GM12892 (cell line): ENCODE measurements around the gene SGTA.

Experiments used
- DNase-seq: peaks from one replicate; pipeline ENCODE4 v3.0.0; 2011; ENCODE audit not compliant: insufficient read length
- FAIRE-seq: peaks from 2 replicates; lab custom pipeline; 2011; peaks lifted over from hg19 to GRCh38; lab: Jason Lieb, UNC
- POLR2A ChIP-seq: IDR thresholded peaks from 2 replicates; pipeline ENCODE4 v1.6.1; 2011; ENCODE audit warnings: low read depth, low read length, control low read depth
- POLR2AphosphoS5 ChIP-seq: IDR thresholded peaks from 2 replicates; pipeline ENCODE4 v1.6.1; 2011; ENCODE audit warnings: low read depth, low read length, control low read depth
- TAF1 ChIP-seq: IDR thresholded peaks from 2 replicates; pipeline ENCODE4 v1.6.1; 2011; ENCODE audit warnings: low read depth, mild to moderate bottlenecking, control low read depth, low read length, borderline replicate concordance

SGTA gene

DNA sequence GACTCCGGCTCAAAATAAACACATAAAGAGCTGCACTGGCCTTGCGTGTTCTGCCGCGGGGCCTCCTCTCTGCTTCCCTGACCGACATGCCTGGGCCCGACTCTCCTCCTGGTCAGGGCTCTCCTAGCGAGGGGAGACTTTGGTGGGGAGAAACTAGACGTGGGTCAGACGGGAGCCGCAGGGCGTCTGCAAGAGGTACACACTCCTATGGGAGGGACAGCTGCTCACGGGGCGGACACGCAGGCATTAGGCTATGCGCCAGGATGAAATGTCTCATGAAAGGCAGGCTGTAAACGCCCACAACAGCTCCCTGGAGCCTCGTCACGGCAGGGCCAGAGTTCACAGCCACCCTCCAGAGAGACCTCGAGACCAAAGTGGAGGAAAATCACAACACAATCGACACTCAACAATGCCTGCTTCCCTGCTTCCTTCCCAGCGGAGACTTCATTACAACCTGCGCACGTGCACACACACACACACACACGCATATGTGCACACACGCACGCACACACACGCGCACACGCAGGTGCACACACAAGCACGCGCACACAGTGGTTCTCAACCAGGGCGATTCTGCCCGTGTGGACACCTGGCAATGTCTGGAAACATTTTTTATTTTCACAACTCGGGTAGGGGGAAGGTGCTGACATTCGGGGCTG is 49.0 kb downstream of the SGTA start:
- no peak for TF ChIP-seq POLR2A
- TF ChIP-seq POLR2AphosphoS5: no peak
- TF ChIP-seq TAF1: no peak
- FAIRE-seq (no peak), DNase-seq (no peak)

DNA sequence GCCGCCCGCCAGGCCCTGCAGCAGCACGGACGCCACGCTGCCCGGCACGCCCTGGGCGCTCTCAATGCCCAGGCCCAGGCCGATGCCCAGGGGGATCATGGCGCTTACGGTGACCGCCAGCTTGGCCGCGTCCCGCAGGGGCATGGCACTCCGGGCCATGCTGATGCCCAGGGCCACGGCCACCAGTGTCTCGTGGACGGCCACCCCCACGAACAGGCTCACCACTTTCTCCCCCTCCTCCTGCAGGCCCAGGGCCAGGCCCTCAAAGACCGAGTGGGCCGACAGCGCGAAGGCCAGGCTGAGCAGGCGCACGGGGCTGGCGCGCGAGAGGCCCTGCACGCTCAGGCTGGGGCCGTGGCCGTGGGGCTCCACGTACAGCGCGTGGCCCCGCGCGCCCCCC is 50.2 kb downstream of the SGTA start:
- DNase-seq (no peak), FAIRE-seq (no peak)
- TF ChIP-seq TAF1 (no peak), POLR2AphosphoS5 (no peak)

DNA sequence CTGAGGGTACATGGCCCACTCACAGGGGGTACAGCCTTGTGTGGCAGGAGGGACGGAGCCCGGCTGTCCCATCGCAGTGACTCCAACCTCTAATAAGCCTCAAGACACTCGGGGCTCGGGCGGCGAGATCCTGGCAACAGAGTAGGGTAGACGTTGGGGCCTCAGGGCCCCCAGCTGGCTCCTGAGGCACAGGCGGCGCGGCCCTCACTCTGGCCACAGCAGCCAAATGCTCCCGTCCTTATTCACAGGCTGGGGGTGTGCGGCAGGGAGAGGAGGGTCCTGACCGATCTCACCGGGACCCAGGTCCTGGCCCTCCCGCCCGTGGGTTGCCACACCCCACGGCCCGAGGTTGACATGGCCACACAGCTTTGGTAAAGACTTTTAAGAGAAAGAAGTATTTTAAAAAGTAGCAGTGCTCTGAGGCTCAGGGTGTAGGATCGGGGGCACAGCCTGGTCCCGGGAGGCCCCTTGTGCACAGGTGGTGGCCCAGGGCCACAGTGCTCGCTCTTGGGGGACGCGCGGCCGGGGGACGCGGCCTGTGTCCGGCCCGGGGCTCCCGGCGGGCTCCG is 50.8 kb downstream of the SGTA start:
- DNase-seq (no peak), FAIRE-seq (no peak)
- TF ChIP-seq POLR2A (no peak), POLR2AphosphoS5 (no peak), TAF1 (no peak)

DNA sequence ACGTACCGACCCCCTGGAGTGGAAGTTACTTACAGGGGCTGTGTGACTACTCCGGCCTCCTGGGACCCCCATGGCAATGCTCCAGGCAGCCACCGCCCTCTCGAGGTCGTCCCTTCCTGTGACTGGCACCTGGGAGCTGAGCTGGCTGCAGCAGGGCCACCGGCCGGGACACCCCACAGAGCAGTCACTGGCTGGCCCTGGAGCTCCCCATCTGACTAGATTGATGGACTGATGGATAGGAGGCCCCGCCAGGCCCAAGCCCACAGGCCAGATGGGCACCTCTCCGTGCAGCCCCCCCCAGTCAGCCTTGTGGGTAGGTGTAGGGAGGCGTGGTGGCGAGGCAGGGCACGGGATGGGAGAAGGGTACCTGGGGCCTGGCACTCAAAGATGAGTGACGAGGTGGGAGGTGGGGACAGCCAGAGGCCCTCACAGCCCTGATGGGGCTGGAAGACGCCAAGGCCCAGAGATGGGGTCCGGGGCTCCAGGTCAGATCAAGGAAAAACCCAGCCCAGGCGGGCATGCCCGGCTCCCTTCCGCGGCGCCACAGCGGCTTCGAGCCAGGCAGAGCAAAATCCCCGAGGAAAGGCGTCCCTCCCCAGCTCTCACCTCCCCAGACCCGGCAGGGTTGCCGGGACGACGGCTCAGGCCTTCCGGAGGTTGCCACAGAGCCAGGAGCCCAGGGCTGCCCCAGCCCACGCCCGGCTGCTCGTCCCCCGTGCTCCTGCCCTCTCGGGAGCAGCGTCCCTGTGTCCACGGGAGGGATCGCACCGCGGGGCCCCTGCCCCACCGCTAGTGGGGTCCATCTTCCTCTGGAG is 51.7 kb downstream of the SGTA start:
- TF ChIP-seq TAF1: no peak
- no peak for TF ChIP-seq POLR2A
- TF ChIP-seq POLR2AphosphoS5: no peak
- DNase-seq (no peak), FAIRE-seq (no peak)

DNA sequence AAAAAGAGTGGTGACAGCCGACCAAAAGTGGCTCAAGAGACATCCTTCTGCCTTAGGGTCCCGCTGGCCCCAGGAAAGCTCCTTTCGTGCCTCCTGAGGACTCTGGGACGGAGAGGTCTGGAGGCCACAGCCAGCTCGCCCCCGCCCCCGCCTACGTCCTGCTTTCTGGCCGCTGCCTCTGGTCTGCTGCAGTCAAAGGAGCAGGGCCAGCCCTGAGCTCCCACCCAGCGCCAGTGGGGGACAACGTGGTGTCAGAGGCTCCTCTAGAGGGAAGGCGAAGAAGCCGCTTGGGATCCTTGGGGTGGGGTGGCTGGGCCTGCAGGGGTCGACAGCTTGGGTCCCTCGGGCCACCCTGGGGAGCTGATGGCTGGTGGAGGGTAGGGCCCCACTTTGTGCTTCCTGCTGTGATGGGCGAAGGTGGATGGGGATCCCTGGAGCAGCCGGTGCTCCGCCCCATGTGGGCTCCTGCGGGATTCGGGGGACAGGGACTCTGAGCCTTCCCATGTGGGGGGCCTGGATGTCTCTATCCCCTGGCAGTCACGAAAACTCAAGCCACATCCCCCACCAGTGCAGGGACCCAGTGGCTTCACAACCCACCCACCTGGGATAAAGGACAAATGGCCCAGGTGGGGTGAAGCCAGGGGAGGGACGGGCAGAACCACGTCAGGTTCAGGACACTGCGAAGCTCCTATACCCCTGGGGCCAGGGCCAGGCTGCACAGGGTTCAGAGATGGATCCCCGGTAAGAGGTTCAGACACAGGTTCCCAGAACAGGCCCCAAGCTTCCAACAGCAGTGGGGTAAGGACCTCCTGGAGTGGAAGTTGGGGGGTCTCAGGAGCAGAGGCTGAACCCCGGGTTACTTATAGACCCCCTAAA is 52.9 kb downstream of the SGTA start:
- TF ChIP-seq TAF1 (no peak), POLR2AphosphoS5 (no peak), POLR2A (no peak)
- no peak for FAIRE-seq
- DNase-seq: peak; percentile 21

DNA sequence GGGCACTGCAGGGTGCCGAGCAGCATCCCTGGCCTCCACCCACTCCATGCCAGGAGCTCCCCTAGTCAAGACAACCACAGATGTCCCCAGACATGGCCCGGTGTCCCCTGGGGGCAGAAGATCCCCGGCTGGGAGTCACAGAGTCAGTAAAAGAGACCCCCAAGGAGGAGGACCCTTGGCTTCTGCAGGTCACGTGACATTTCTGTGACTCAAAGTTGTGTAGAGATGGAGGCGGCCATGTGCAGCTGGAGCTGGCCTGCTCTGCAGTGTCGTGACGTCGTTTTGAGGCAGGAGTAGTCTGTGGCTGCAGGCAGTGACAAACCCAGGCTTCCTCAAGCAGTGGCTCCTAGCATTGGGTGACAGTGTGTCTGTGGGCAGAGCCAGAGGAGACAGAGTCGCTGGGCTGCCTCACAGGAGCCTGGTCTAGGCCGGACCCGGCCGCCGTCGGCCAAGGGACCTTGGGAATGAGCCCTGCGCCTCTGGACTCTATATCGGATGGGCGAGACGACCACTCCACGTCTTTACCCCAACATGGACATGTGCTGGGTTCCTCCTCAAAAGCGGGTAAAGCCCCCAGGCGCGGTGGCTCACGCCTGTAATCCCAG is 54.2 kb downstream of the SGTA start:
- FAIRE-seq: peak; percentile 61
- TF ChIP-seq TAF1 (no peak), POLR2A (no peak), POLR2AphosphoS5 (no peak)
- peak; percentile 34 for DNase-seq

DNA sequence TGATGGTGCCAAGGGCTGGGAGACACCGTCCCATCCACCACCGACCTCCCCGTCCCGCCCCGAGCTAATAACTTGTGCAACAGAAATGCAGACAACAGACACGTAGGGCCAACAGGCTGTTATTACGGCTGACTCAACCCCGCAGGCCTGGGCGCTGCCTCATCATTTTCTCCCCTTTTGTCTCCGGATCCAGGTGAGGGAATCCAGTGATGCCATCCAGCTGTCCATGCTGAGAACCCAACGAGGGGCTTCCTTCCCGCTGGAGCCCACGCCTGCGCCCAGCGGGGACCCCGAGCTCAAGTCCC is 55.5 kb downstream of the SGTA start:
- FAIRE-seq (no peak), DNase-seq (no peak)
- TF ChIP-seq TAF1: no peak
- no peak for TF ChIP-seq POLR2AphosphoS5
- no peak for TF ChIP-seq POLR2A

- DNase-seq (peak; percentile 22), FAIRE-seq (no peak)
- TF ChIP-seq TAF1 (no peak), POLR2AphosphoS5 (no peak), POLR2A (no peak)
These were observed 56.0 kb downstream of the SGTA start for GRCh38 chr19:2726904-2727639.

- DNase-seq: peak; percentile 14
- TF ChIP-seq POLR2A (no peak), POLR2AphosphoS5 (no peak), TAF1 (no peak)
- FAIRE-seq: no peak
These were observed 56.8 kb downstream of the SGTA start for GRCh38 chr19:2726160-2726855.

GRCh38 chr19:2724148-2724557 is 58.9 kb downstream of the SGTA start:
- peak; percentile 24 for DNase-seq
- TF ChIP-seq TAF1: no peak
- no peak for TF ChIP-seq POLR2AphosphoS5
- TF ChIP-seq POLR2A: no peak
- no peak for FAIRE-seq
